Astrocyte of the cerebellum (primary cell): ENCODE results near the gene DCP1A.

Experiments used
- DNase-seq: peaks from one replicate; pipeline ENCODE4 v3.0.0-alpha.2; 2011; ENCODE audit warnings: low read depth
- H3K4me3 ChIP-seq: 2 replicates; pipeline ENCODE4 v1.5.1; 2011; ENCODE audit warnings: mild to moderate bottlenecking, low read depth, low read length, moderate library complexity
- CTCF ChIP-seq: IDR thresholded peaks from 2 replicates; pipeline ENCODE4 v1.5.1; 2012; ENCODE audit warnings: low read length, low read depth, moderate library complexity, mild to moderate bottlenecking; ENCODE audit errors: missing control alignments
- in situ Hi-C: cut with HindIII; loops from 2 replicates; pipeline ENCODE4 v1.10.0; 2017; ENCODE audit warnings: low sequenced_read_pairs

DCP1A gene

GRCh38 chr3:53263907-53264306 is 83.4 kb downstream of the DCP1A start:
- no peak for TF ChIP-seq CTCF
- DNase-seq, result no peak
- no peak overlapping the region for H3K4me3 ChIP-seq
- in situ Hi-C loops, result no loop called here

DNA sequence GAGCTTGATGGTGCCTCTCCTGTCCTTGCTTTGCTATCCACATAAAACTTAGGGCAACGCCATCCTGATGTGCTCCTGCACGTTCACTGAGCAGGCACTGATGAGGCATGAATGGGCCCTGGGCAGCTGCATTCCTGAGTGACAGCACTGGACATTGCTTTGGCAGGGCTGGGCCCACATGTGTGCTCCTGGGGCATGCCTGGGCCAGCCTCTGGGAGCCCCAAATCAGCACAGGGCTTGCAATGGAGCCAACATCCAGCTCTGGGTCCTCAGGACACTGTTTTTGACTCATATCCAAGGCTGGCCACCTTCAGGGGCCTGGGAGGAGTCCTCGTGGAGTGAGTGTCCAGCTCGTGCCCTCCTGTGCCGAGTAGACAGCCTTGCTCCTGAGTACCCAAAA is 85.6 kb downstream of the DCP1A start:
- no peak for TF ChIP-seq CTCF
- no peak for DNase-seq
- in situ Hi-C loops, result no loop called here
- no peak overlapping the region for H3K4me3 ChIP-seq

GRCh38 chr3:53260286-53260785 is 87.0 kb downstream of the DCP1A start:
- DNase-seq, result no peak
- TF ChIP-seq CTCF, result no peak
- H3K4me3 ChIP-seq, result no peak overlapping the region
- in situ Hi-C loops, result no loop called here

DNA sequence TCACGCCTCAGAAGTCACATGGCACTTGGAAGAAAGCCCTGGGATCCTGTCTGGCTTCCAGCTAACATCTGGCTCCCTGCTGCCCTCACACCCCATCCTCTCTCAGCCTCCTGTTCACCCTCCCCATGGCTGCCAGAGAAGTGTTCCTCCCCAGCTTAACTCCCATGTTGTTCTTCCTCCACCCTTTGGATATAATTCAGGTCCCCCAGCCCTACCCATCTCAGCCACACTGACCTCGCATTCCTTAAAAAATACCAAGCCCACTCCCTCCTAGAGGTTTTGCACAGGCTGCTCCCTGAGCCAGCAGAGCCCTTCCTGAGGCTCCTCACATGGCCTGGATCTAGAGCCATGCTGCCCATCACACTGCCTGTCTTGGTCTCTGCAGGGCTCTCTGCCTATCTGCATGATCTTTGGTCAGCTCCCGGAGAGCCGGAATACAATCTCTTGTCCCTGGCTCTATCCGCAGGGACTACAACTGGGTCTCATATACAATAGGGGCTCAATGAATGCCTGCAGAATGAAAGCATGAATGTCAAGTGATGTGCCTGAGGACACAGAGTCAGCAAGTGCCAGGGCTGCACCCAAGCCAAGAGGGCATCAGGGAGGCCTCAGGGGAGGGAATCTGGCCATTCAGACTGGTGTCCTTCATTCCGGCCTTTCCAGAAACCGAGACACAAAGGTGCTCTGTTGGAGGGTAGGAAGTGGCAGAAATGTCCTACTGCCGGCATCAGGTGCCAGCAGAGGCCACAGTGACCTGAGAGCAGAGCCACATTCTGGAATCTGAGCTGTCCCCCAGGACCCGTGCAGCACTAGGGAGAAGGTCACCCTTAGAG is 87.7 kb downstream of the DCP1A start:
- DNase-seq, result no peak
- no peak overlapping the region for H3K4me3 ChIP-seq
- TF ChIP-seq CTCF, result no peak
- in situ Hi-C loops, result no loop called here

DNA sequence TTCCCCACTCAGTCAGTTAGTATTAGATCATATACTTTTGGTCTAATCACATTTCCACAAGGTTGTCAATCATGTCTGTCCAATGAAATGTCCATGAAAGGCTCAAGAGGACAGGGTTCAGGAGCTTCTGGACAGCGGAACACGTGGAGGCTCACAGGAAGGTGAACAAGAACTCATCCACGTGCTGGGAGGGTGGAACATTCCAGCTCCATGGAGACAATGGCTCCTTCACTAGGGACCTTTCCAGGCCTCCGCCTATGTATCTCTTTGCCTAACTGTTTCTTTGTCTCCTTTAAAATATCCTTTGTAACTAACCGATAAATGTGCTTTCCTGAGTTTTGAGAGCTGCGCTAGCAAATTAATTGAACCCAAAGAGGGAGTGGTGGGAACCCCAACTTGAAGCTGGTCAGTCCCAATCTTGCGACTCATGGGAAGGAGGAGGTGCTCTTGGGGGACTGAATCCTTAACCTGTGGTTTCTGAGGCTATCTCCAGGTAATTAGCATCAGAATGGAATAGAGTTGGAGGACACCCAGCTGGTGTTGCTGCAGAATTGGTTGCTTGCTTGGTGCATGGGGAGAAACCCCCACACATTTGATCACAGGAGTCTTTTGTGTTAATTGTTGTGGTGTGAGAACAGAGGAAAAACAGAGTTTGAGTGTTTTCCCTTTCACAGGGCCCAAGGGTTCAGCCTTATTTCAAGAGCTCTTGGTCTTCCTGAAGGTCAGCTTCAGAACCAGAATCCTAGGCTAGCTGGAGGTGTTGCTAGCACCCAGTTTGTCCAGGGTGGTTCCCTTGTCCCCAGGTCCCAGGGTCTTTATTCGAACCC is 88.5 kb downstream of the DCP1A start:
- H3K4me3 ChIP-seq, result no peak overlapping the region
- no peak for DNase-seq
- no peak for TF ChIP-seq CTCF
- in situ Hi-C loops, result no loop called here

- in situ Hi-C loops, result no loop called here
- no peak for TF ChIP-seq CTCF
- no peak overlapping the region for H3K4me3 ChIP-seq
- no peak for DNase-seq
Observed at GRCh38 chr3:53257465-53257864, 89.9 kb downstream of the DCP1A start.
